WTC11 (cell line): ENCODE results near the gene CDK4. TPM values are rescaled to one million over a fixed set of nuclear protein-coding genes. Genes with fewer than 3 reads are reported as not detected.
A peak's percentile ranks its signal among the peaks of the same experiment; 100 is the strongest.

Experiments used
- AFF4 ChIP-seq: sonication (generic); formaldehyde crosslinking; IDR thresholded peaks from 2 replicates; pipeline ENCODE4 v1.8.1; 2023; ENCODE audit warnings: mild to moderate bottlenecking, missing genetic modification reagents, borderline replicate concordance
- ARID4B ChIP-seq: sonication (generic); formaldehyde crosslinking; IDR thresholded peaks from 2 replicates; pipeline ENCODE4 v1.8.0; 2023; ENCODE audit warnings: missing genetic modification reagents, mild to moderate bottlenecking, borderline replicate concordance
- ATF6 ChIP-seq: sonication (generic); formaldehyde crosslinking; IDR thresholded peaks from 2 replicates; pipeline ENCODE4 v1.8.1; 2023; ENCODE audit warnings: mild to moderate bottlenecking, missing genetic modification reagents
- E2F5 ChIP-seq: sonication (generic); formaldehyde crosslinking; IDR thresholded peaks from 2 replicates; pipeline ENCODE4 v1.8.1; 2022; ENCODE audit warnings: mild to moderate bottlenecking, moderate library complexity, missing genetic modification reagents
- ELF4 ChIP-seq: sonication (generic); formaldehyde crosslinking; IDR thresholded peaks from 2 replicates; pipeline ENCODE4 v1.8.1; 2022; ENCODE audit warnings: low read depth, mild to moderate bottlenecking, moderate library complexity, missing genetic modification reagents
- JAZF1 ChIP-seq: fragments of 250-450 bp; sonication (Bioruptor Pico); IDR thresholded peaks from 2 replicates; pipeline ENCODE4 v1.9.0; 2021; ENCODE audit warnings: moderate library complexity, mild to moderate bottlenecking, inconsistent platforms
- MYBL2 ChIP-seq: sonication (generic); formaldehyde crosslinking; IDR thresholded peaks from 2 replicates; pipeline ENCODE4 v1.8.1; 2023; ENCODE audit warnings: mild to moderate bottlenecking, moderate library complexity, missing genetic modification reagents
- PRDM15 ChIP-seq: sonication (generic); formaldehyde crosslinking; IDR thresholded peaks from 2 replicates; pipeline ENCODE4 v1.8.0; 2022; ENCODE audit warnings: missing genetic modification reagents
- PREB ChIP-seq: sonication (generic); formaldehyde crosslinking; IDR thresholded peaks from 2 replicates; pipeline ENCODE4 v1.8.1; 2022; ENCODE audit warnings: mild to moderate bottlenecking, missing genetic modification reagents, moderate library complexity, borderline replicate concordance
- RELA ChIP-seq: sonication (generic); formaldehyde crosslinking; IDR thresholded peaks from 2 replicates; pipeline ENCODE4 v1.8.1; 2022; ENCODE audit warnings: missing genetic modification reagents, mild to moderate bottlenecking, borderline replicate concordance
- TCF7 ChIP-seq: sonication (generic); formaldehyde crosslinking; IDR thresholded peaks from 2 replicates; pipeline ENCODE4 v1.8.0; 2022; ENCODE audit warnings: mild to moderate bottlenecking, low read depth, missing genetic modification reagents, moderate library complexity
- ZNF138 ChIP-seq: sonication (generic); formaldehyde crosslinking; conservative IDR thresholded peaks from 2 replicates; pipeline ENCODE4 v1.8.1; 2022; ENCODE audit warnings: mild to moderate bottlenecking, moderate library complexity, missing genetic modification reagents
- ZNF317 ChIP-seq: sonication (generic); formaldehyde crosslinking; IDR thresholded peaks from 2 replicates; pipeline ENCODE4 v1.8.1; 2023; ENCODE audit warnings: low read depth, mild to moderate bottlenecking, moderate library complexity, missing genetic modification reagents, borderline replicate concordance
- ZNF423 ChIP-seq: fragments of 250-450 bp; sonication (Bioruptor Pico); IDR thresholded peaks from 2 replicates; pipeline ENCODE4 v2.1.2; 2022; ENCODE audit warnings: mild to moderate bottlenecking, moderate library complexity
- ZNF425 ChIP-seq: fragments of 250-450 bp; sonication (Bioruptor Pico); conservative IDR thresholded peaks from 2 replicates; pipeline ENCODE4 v1.9.0; 2021; ENCODE audit warnings: mild to moderate bottlenecking
- ZNF512 ChIP-seq: sonication (generic); formaldehyde crosslinking; IDR thresholded peaks from 2 replicates; pipeline ENCODE4 v1.8.1; 2022; ENCODE audit warnings: missing genetic modification reagents, borderline replicate concordance
- total RNA-seq: library from RNA; stranded (reverse); gene quantifications from 3 replicates; pipeline ENCODE4 v1.2.3, GENCODE V29; 2021

Gene CDK4
- total RNA-seq, 1 experiment from 2014 or later: 152 TPM

GRCh38 chr12:57751788-57752667 lies at the start of gene CDK4 (continued):
- peak; percentile 97 for TF ChIP-seq ARID4B (CRISPR knock-in tag)
- TF ChIP-seq ZNF317 (CRISPR knock-in tag): no peak
- peak; percentile 92 for TF ChIP-seq E2F5 (CRISPR knock-in tag)
- no peak for TF ChIP-seq TCF7 (CRISPR knock-in tag)
- no peak for TF ChIP-seq ZNF138 (CRISPR knock-in tag)
- no peak for TF ChIP-seq PREB (CRISPR knock-in tag)
- no peak for TF ChIP-seq PRDM15 (CRISPR knock-in tag)
- no peak for TF ChIP-seq ATF6 (CRISPR knock-in tag)
- TF ChIP-seq MYBL2 (CRISPR knock-in tag): peak; percentile 66; the same call in 1 of the 2 replicates
- TF ChIP-seq ZNF423: no peak
- no peak for TF ChIP-seq ELF4 (CRISPR knock-in tag)
- no peak for TF ChIP-seq JAZF1 (CRISPR knock-in tag)
- TF ChIP-seq RELA (CRISPR knock-in tag): no peak
- no peak for TF ChIP-seq ZNF512 (CRISPR knock-in tag)
- no peak for TF ChIP-seq ZNF425 (CRISPR knock-in tag)
- TF ChIP-seq AFF4: no peak
